ENCODE data around the gene SCIN. TPM values are rescaled to one million over a fixed set of nuclear protein-coding genes. Genes with fewer than 3 reads are reported as not detected.

SCIN gene
- polyA plus RNA-seq, 1 donor (not counting 4 experiments of a cell fraction or from before 2014, with no cell fraction given) = not detected

DNA sequence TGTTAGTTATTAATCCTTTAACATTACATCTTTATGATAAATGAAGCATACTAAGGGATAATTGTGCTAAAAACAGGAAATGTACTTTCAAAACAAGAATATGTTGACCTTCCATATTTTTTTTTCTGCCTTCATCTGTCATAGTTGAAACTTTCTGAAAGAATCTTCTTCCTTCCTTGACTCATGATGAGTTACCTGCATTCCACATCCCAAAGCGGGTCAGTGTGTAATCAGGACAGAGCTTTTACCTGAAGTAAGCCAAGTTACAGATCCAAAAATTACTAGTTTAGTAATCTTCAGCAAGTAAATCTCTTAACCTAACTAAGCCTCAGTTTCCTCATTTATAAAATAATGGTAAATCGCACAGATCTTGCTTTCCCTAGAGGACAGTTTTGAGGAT is 103.5 kb downstream of the SCIN start:
- dilution Hi-C loops (cut with MboI; ENCODE audit: extremely low pct_ligation_motif_present, low sequenced_read_pairs) = no loop called here
- Histone ChIP-seq H3K27me3 (ENCODE audit: control insufficient read depth, extremely low read depth, insufficient read depth, low read length) (no peaks in the 10 kb centered on the region), H3K9me1 (ENCODE audit: control insufficient read depth, extremely low read depth, insufficient read depth, low read length) (no peaks in the 10 kb centered on the region), H3K4me1 (ENCODE audit: control insufficient read depth, extremely low read depth, insufficient read depth, low read length) (peaks cover 18% of the 10 kb centered on the region), H3K36me3 (ENCODE audit: control insufficient read depth in 2 of 2, extremely low read depth in 1 of 2, insufficient read depth in 2 of 2, low read length in 2 of 2) (no peaks in the 10 kb centered on the region), H3K9me3 (ENCODE audit: control insufficient read depth, low read depth, low read length) (no peaks in the 10 kb centered on the region), H3K4me3 (ENCODE audit: control insufficient read depth in 2 of 3, extremely low read depth in 1 of 3, insufficient read depth in 2 of 3, low read depth in 1 of 3, low read length in 3 of 3) (no peak overlapping the region), H3K79me2 (ENCODE audit: control insufficient read depth, insufficient read depth, low read length) (no peaks in the 10 kb centered on the region), H4K20me1 (ENCODE audit: control insufficient read depth, extremely low read depth, insufficient read depth, low read length) (no peaks in the 10 kb centered on the region), H2AFZ (ENCODE audit: control insufficient read depth, low read length) (no peak overlapping the region), H3K9ac (ENCODE audit: control insufficient read depth, extremely low read depth, insufficient read depth, low read length) (no peak overlapping the region), H3K27ac (ENCODE audit: control insufficient read depth, insufficient read depth, low read length) (no peak overlapping the region), H3K4me2 (ENCODE audit: control insufficient read depth, extremely low read depth, insufficient read depth, low read depth, low read length) (peak overlapping the region; percentile 76)
- DNase-seq (ENCODE audit: low read depth, low spot score) (no peak), FAIRE-seq (peak; percentile 32)
- TF ChIP-seq, protein P1, sequence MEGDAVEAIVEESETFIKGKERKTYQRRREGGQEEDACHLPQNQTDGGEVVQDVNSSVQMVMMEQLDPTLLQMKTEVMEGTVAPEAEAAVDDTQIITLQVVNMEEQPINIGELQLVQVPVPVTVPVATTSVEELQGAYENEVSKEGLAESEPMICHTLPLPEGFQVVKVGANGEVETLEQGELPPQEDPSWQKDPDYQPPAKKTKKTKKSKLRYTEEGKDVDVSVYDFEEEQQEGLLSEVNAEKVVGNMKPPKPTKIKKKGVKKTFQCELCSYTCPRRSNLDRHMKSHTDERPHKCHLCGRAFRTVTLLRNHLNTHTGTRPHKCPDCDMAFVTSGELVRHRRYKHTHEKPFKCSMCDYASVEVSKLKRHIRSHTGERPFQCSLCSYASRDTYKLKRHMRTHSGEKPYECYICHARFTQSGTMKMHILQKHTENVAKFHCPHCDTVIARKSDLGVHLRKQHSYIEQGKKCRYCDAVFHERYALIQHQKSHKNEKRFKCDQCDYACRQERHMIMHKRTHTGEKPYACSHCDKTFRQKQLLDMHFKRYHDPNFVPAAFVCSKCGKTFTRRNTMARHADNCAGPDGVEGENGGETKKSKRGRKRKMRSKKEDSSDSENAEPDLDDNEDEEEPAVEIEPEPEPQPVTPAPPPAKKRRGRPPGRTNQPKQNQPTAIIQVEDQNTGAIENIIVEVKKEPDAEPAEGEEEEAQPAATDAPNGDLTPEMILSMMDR (optimal IDR thresholded peaks at IDR 0.05 in 1 of 3, IDR thresholded peaks at IDR 0.05 in 1 of 3, conservative IDR thresholded peaks at IDR 0.05 in 1 of 3; ENCODE audit: extremely low read depth in 1 of 3, insufficient read depth in 2 of 3, low read length in 3 of 3) = no peak
- TF ChIP-seq EZH2 (IDR thresholded peaks at IDR 0.05; ENCODE audit: low read length) = no peak

DNA sequence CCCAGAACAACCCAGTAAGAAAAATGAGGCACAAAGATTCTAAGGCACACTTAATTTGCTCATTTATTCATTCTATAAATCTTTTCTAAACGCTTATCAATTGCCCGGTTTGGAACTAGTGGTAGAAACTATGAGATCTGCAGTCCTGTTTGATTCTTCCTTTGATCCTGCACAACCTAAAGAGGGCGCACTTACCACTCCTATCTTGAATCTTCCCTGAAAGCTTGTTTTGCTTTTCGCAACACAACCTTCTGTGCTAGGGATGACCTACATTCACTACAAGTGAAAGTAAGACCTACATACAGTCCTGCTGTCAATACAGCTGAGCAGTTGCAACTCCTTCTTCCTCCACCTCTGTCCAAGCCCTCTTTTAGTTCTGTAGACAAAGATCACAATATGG is 104.3 kb downstream of the SCIN start:
- TF ChIP-seq EZH2 (IDR thresholded peaks at IDR 0.05; ENCODE audit: low read length) = no peak
- TF ChIP-seq, protein P1 (optimal IDR thresholded peaks at IDR 0.05 in 1 of 3, IDR thresholded peaks at IDR 0.05 in 1 of 3, conservative IDR thresholded peaks at IDR 0.05 in 1 of 3; ENCODE audit: extremely low read depth in 1 of 3, insufficient read depth in 2 of 3, low read length in 3 of 3) = peak; percentile 45 to 48 (median 46)
- peaks cover 18% of the 10 kb centered on the region for H3K4me1 ChIP-seq (ENCODE audit: control insufficient read depth, extremely low read depth, insufficient read depth, low read length)
- no peak overlapping the region for H3K4me3 ChIP-seq (ENCODE audit: control insufficient read depth in 2 of 3, extremely low read depth in 1 of 3, insufficient read depth in 2 of 3, low read depth in 1 of 3, low read length in 3 of 3)
- DNase-seq (ENCODE audit: low read depth, low spot score) (no peak), FAIRE-seq (peak; percentile 56)
- H3K27me3 ChIP-seq (ENCODE audit: control insufficient read depth, extremely low read depth, insufficient read depth, low read length) = no peaks in the 10 kb centered on the region
- dilution Hi-C loops (cut with MboI; ENCODE audit: extremely low pct_ligation_motif_present, low sequenced_read_pairs) = loop anchor here (25.0 kb wide), 1 partner anchor 587 kb away; no protein-coding TSS in a partner anchor
- no peaks in the 10 kb centered on the region for H3K9me3 ChIP-seq (ENCODE audit: control insufficient read depth, low read depth, low read length)
- H3K27ac ChIP-seq (ENCODE audit: control insufficient read depth, insufficient read depth, low read length) = no peak overlapping the region
- H3K9me1 ChIP-seq (ENCODE audit: control insufficient read depth, extremely low read depth, insufficient read depth, low read length) = no peaks in the 10 kb centered on the region
- H3K79me2 ChIP-seq (ENCODE audit: control insufficient read depth, insufficient read depth, low read length) = no peaks in the 10 kb centered on the region
- peak overlapping the region; percentile 35 for H3K4me2 ChIP-seq (ENCODE audit: control insufficient read depth, extremely low read depth, insufficient read depth, low read depth, low read length)
- no peak overlapping the region for H3K9ac ChIP-seq (ENCODE audit: control insufficient read depth, extremely low read depth, insufficient read depth, low read length)
- H4K20me1 ChIP-seq (ENCODE audit: control insufficient read depth, extremely low read depth, insufficient read depth, low read length) = no peaks in the 10 kb centered on the region
- no peak overlapping the region for H2AFZ ChIP-seq (ENCODE audit: control insufficient read depth, low read length)
- H3K36me3 ChIP-seq (ENCODE audit: control insufficient read depth in 2 of 2, extremely low read depth in 1 of 2, insufficient read depth in 2 of 2, low read length in 2 of 2) = no peaks in the 10 kb centered on the region
